HG02840 (cell line): ENCODE measurements around the gene PITPNB.

Experiments used
- ATAC-seq: cut with Tn5 transposase; IDR thresholded peaks from one replicate; pipeline ENCODE4 v1.9.1; 2021; ENCODE audit warnings: mild to moderate bottlenecking, moderate library complexity, moderate number of reproducible peaks; ENCODE audit not compliant: unreplicated experiment, low FRiP score

PITPNB gene

DNA sequence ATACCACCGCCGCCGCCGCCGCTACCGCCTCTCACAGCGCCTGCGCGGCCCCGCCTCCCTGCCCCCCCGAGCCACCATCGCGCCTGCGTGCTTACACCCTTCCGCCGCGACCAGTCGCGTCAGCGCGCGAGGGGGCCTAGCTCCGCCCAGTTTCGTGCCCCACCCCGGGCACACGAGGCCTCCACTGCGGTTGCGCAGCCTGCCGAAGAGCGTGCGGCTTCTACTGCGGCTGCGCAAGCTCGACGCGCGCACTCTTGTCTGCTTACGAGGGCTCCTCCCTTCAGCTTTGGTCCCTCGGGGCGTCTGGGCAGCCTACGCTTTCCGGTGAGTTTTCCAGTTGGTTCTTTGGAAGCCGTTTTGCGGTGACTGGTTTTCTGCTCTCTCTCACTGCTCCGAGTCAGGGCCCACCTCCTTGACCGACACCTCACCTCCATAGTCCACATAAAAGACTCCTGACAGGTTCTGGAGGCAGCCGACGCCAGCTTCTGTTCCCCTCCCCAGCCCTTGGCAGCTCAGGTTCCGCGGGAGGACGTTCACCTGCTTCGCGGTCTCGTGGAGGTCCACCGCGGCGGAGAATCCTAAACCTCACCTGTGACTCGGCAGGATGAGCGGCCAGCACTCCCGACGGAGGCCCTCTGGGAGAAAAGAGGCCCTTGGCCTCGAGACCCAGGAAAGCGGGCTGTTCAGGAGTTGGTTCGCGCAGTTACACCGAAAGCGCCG is at the start of gene PITPNB:
Gene PITPNB (minus strand): TSS at position 35 of the 720 bp plus-strand sequence. CDS start 65 bp downstream, outside the sequence.
- peak; percentile 91 for ATAC-seq

- no peak for ATAC-seq
These were observed 47.4 kb upstream of the PITPNB start for GRCh38 chr22:27966168-27967064.

DNA sequence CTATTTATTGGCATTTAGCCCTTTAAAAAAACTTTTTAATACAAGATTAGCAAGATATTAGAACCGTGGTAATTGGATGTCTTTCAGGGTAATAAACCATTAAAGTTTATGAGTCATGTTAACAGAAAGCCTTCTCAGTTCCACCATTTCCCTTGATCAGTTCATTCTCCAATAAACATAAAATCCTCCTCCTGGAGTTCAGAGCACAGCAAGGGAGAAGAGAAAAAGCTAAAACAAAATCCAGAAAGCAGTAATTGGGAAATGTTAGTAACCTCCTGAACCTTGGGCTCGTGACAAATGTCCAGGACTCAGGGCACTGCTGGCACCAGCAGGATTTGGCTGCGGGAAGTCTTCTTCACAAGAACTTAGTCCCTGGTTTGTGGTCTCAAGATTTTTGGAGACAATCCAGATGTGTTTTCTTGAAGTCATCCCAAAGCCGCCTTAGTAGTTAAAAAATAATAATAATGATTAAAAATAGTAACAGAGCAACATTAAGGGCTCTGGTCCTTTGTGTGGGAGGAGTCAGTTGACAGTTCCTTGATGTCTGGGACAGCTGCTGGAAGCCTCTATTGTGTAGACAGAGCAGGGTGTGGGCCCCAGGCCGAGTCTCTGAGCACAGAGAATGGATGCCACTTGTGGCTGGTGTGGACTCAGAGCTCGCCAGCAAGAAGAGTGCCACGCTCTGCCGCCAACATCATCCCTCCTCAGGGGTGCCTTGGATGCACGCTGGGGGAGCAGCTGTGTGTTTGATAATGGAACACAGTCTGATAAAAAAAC is 43.4 kb upstream of the PITPNB start:
- no peak for ATAC-seq

- ATAC-seq: no peak
These were observed 42.6 kb upstream of the PITPNB start for GRCh38 chr22:27961680-27962079.

DNA sequence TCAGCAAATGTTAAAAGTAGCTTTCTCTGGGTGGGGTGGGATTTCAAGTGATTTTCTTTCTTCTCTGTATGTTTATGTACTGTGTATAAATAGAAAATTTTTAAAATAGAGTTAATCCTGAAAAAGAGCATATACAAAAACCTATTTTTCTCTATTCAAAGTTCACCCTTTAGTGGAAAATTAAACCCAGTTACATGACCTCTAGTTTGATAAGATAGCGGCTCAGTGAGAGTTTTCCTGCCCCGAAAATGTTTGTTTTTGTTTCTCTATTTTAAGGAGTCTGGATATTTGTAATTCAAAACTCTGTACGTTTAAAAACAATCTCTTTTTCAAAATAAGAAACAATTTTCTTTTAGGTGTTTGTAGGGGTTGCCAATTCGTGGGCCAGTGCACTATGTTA is 42.1 kb upstream of the PITPNB start:
- no peak for ATAC-seq

DNA sequence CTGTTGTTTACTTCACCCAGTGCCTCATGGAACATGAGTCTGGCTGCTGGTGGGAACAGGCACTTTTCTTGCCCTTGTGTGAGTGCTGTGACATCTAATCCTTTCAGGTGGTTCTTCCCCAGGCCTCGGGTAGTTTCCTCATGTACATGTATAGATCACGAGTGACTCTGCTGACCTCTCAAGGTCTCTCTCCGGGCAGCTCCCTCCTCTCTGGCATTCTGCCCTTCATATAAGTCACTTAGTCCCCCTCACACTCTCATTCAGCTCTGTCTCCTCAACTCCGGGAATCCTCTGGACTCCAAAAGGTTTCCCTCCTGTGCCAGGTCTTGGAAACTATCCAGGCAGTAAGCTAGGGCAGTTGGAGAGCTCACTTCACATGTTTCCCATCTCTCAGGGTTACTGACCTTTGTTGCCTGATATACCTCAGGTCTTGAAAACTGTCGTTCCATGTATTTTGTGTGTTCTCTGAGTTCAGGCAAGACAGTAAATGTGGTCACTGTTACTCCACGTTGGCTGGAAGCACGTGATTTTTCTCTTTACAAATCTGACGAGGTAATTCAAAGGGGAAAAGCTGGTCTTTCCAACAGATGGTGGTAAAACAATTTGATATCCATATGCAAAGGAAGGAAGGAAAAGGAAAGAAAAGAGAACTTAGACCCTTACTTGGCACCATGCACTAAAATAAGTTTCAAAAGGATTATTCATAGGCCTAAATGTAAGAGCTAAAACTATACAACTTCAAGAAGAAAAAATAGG is 40.5 kb upstream of the PITPNB start:
- ATAC-seq: no peak

GRCh38 chr22:27952779-27953178 is 33.7 kb upstream of the PITPNB start:
- ATAC-seq: no peak

DNA sequence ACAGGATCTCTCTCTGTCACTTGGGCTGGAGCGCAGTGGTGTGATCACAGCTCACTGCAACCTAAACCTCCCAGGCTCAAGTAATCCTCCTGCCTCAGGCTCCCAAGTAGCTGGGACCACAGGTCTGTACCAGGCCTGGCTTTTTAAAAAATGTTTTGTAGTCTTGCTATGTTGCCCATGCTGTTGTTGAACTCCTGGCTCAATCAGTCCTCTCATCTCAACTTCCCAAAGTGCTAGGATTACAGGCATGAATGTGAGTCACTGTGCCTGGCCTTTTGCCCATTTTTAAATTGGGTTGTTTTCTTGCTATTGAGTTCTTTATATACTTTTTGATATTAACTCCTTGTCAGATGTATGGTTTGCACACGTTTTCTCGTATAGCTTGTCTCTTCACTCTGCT is 33.0 kb upstream of the PITPNB start:
- ATAC-seq: no peak

- no peak for ATAC-seq
These were observed 30.4 kb upstream of the PITPNB start for GRCh38 chr22:27949421-27949820.

- no peak for ATAC-seq
These were observed 29.5 kb upstream of the PITPNB start for GRCh38 chr22:27948569-27948968.

GRCh38 chr22:27947448-27947847 is 28.4 kb upstream of the PITPNB start:
- no peak for ATAC-seq

DNA sequence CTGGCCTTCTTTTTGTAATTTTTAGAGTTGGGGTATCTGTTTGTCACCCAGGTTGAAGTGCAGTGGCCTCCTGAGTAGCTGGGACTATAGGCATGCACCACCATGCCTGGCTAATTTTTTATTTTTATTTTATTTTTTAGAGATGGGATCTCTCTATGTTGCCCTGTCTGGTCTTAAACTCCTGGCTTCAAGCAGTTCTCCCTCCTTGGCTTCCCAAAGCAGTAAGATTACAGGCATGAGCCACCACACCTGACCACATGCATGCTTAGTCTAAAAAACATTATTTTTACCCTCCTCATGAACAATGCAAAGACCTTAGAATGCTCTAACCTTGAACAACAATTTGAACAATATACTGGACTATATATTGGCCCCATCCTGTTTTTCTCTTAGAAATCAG is 22.1 kb upstream of the PITPNB start:
- ATAC-seq: no peak

DNA sequence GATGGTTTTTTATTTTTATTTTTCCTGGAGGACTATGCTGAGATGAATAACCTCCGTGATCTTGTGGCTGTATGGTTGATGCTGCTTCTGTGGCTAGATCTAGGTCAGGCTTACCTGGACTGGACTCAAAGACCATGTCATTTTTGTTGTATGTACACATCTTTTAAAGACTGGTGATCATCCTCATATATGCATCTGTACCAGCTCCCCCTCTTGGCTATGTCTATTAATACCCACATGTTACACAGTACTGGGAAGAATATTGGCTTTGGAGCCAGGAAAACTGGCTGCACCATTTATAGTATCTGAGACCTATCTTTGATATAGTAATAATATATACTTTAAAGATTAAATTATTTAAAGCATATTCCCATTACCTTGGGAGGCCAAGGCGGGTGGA is 18.4 kb upstream of the PITPNB start:
- ATAC-seq: no peak

DNA sequence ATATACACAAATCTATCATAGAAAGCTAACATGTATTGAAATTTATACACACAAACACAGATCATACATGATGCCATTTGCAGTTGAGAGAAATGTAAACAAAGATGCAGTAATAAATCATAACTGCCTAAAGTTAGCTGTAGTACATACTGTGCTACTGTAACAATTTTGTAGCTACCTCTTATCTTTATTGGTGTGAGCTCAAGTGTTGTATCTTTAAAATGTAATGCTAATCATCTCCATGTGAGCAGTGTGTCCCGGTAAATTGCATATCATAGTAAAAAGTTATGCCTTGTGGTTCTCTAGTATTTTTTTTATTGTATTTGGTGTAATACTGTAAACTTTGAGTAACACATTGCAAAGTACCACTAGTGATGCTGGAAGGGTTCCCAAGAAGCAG is 16.8 kb upstream of the PITPNB start:
- no peak for ATAC-seq

DNA sequence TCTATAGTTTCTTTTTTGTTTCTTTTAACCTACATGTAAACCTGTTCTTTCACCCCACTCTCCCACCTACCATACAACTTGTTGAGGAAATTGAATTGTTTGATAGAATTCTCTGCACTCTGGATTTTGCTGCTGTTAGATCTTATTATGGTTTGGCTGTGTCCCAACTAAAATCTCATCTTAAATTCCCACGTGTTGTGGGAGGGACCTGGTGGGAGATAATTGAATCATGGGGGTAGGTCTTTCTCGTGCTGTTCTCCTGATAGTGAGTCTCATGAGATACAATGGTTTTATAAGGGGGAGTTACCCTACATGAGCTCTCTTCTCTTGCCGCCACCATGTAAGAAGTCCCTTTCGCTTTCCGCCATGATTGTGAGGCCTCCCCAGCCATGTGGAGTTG is 15.0 kb upstream of the PITPNB start:
- no peak for ATAC-seq

DNA sequence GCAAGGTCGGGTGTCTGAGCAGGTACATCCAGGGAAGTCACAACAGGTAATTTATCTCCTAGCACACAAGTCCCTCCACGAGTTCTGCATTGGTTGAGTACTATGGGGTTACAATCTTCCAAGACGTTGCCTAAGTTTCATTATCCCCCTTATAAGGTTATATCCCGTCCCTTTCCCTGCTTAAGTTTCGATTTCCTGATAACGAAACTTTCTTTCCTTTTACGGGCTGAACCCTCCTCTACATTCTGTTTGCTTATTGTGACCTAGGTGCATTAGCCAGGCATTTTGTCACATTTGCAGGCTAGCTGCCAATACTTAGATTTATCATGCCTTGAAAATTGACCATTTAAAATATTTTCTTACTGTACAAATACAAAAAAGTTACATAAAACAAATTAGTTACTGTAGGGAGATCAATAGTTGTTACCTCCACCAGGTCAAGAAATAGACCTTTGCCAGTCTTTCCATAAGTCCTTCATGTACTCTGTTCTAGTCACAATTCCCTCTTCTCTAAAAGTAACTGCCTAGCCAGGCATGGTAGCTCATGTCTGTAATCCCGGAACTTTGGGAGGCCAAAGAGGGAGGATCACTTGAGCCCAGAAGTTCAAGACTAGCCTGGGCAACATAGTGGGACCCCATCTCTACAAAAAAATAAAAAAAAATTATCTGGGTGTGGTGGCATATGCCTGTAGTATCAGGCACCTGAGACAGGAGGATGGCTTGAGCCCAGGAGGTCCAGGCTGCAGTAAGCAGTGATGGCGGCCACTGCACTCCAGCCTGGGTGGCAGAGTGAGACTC is 14.3 kb upstream of the PITPNB start:
- no peak for ATAC-seq

DNA sequence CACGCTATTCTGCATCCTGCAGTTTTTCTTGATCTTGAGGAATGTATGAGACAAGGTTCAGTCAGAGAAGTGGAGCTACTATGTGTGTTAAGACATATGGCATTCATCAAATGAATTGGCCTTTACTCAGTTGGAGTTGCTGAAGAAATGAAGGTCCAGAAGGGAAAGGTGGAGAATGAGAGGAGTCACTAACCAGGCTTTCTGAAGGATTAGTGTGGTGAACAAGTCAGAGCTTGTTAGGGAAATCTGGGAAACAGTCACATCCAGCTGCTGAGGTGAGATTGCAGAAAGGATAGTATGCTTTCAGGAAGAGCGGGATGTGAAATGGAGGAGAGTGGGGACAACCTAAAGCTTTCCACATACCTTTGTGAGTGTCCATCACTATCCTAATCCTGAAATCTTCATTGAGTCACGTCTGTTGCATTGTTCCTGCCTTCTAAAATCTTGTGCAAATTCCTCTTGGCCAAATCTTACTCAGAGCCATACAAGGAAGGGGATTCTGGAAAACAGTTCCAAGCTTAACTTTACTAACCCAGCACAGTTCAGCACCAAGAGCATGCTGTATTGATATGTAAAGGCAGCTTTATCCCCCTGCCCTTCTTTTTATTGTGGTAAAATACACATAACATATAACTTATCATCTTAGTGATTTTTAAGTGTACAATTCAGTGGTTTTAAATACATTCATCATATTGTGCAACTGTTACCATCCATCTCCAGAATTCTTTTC is 11.4 kb upstream of the PITPNB start:
- ATAC-seq: no peak

DNA sequence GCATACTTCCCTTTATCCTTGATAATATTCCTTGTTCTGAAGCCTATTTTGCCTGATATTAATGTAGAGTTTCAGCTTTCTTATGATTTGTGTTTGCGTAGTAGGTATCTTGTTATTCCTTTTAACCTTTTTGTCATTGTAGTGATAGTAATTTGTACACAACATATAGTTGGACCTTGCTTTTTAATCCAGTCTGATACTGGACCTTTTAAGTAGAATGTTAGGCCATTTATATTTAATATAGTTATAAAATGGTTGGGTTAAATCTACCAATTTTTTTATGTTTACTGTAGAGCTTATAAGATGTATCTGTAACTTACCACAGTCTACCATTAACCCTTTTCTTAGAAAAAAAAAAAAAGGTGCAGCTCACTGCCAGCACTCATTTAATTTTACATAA is 8.6 kb upstream of the PITPNB start:
- ATAC-seq: no peak

DNA sequence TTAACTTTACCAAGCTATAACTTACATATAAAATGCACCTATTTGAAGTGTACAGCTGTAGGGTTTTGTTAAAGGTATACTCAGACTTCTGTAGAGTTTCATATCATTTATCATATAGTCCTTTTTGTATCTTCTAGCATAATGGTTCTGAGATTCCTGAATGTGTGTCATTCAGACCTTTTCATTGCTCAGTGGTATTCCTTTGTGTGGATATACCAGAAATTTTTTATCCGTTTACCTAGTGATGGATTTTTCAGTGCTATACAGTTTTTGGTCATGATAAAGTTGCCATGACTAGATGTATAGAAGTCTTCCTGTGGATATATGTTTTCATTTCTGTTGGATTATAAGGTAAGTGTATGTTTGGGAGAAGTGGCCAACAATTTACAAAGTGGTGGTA is 6.3 kb upstream of the PITPNB start:
- no peak for ATAC-seq
